Activated CD4-positive, alpha-beta memory T cell treated with anti-CD3 and anti-CD28 coated beads for 36 hours (primary cell): ENCODE data around the gene NTM. TPM values are rescaled to one million over a fixed set of nuclear protein-coding genes. Genes with fewer than 3 reads are reported as not detected.

Experiments
- CTCF ChIA-PET: fragments of 350-600 bp; sonication (Branson Sonifier 250); formaldehyde crosslinking; loops from one replicate; lab custom pipeline; 2021; ENCODE audit warnings: antibody characterized with exemption, inconsistent platforms; lab: Charles Lee
- POLR2A ChIA-PET: fragments of 350-600 bp; sonication (Branson Sonifier 250); formaldehyde crosslinking; loops from one replicate; lab custom pipeline; 2021; ENCODE audit warnings: antibody characterized with exemption; lab: Charles Lee
- DNase-seq: peaks from one replicate; pipeline ENCODE4 v3.0.0-alpha.2; 2020
- H3K27ac Mint-ChIP-seq: one replicate; pipeline ENCODE4 v1.8.0; 2021; ENCODE audit warnings: mixed read lengths
- H3K27me3 Mint-ChIP-seq: one replicate; pipeline ENCODE4 v1.8.0; 2021; ENCODE audit warnings: mixed read lengths
- H3K36me3 Mint-ChIP-seq: one replicate; pipeline ENCODE4 v1.8.0; 2021; ENCODE audit warnings: mixed read lengths
- H3K4me1 Mint-ChIP-seq: one replicate; pipeline ENCODE4 v1.8.0; 2021; ENCODE audit warnings: low read depth, mixed read lengths
- H3K4me3 Mint-ChIP-seq: one replicate; pipeline ENCODE4 v1.8.0; 2021; ENCODE audit warnings: mild to moderate bottlenecking, mixed read lengths
- H3K9me3 Mint-ChIP-seq: one replicate; pipeline ENCODE4 v1.8.0; 2021; ENCODE audit warnings: mixed read lengths
- intact Hi-C: fragments of 100-400 bp; cut with micrococcal nuclease; formaldehyde crosslinking; loops from one replicate; pipeline ENCODE4 v1.15.1; 2023
- total RNA-seq, 2 experiments: library from RNA; stranded (reverse); gene quantifications; one replicate each; pipeline ENCODE4 v1.2.3, GENCODE V29; 2021

The NTM gene
- total RNA-seq, 2 experiments from 2014 or later = not detected

DNA sequence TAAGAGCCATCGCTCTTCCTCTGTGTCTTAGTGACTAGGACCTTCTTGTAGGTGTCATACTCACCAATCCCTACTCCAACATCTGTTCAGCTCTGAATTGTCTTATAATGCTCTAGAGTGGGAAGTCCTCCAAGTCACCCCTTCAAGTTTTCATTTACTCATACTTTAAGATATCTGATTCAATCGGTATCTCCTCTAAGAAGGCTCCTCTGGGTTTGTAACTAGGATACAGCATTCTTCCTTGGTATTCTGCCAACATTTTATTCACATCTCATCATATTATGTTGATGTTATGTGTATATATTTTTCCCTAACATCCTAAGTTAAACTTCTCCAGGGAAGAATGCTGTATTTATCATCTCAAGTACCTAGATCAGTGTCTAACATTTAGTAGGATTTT lies 662.1 kb downstream of the NTM start:
- no peak overlapping the region for H3K27ac Mint-ChIP-seq

DNA sequence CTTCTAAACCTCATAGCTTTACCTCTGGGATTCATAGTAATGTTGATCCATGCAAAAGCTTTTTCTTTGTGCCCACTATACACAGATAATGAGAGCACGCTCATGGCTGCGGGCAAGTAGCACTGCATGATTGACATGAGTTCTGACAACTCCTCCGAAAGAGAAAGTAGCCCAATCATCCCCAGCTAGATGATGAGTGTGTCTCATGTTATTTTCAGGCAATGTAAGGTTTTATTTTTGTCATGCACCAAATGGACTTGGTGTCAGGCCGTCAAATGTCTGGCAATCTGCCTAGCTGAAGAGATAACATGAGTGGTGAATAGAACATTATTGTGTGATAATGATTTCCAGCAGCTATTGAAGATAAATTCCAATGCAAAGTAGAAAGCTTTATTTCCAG lies 662.6 kb downstream of the NTM start:
- no peaks in the 10 kb centered on the region for H3K27me3 Mint-ChIP-seq
- ChIA-PET CTCF (no interaction called here), POLR2A (no interaction called here)
- no peaks in the 10 kb centered on the region for H3K4me1 Mint-ChIP-seq
- no peaks in the 10 kb centered on the region for H3K9me3 Mint-ChIP-seq
- intact Hi-C loops = no loop called here
- no peaks in the 10 kb centered on the region for H3K36me3 Mint-ChIP-seq
- H3K27ac Mint-ChIP-seq = no peak overlapping the region
- no peak for DNase-seq
- no peak overlapping the region for H3K4me3 Mint-ChIP-seq

More for the DNA sequence above, 662.1 kb downstream of the NTM start:
- Mint-ChIP-seq H3K36me3 (no peaks in the 10 kb centered on the region), H3K4me3 (no peak overlapping the region), H3K9me3 (no peaks in the 10 kb centered on the region), H3K4me1 (no peaks in the 10 kb centered on the region), H3K27me3 (no peaks in the 10 kb centered on the region)
- intact Hi-C loops = no loop called here
- no peak for DNase-seq
- ChIA-PET POLR2A (no interaction called here), CTCF (no interaction called here)

GRCh38 chr11:132035228-132035627 lies 664.8 kb downstream of the NTM start:
- H3K27me3 Mint-ChIP-seq = no peaks in the 10 kb centered on the region
- no peaks in the 10 kb centered on the region for H3K36me3 Mint-ChIP-seq
- POLR2A ChIA-PET = no interaction called here
- H3K4me1 Mint-ChIP-seq = no peaks in the 10 kb centered on the region
- intact Hi-C loops = no loop called here
- CTCF ChIA-PET = no interaction called here
- no peak overlapping the region for H3K4me3 Mint-ChIP-seq
- DNase-seq = no peak
- no peaks in the 10 kb centered on the region for H3K9me3 Mint-ChIP-seq
- H3K27ac Mint-ChIP-seq = no peak overlapping the region

- intact Hi-C loops = no loop called here
- H3K27me3 Mint-ChIP-seq = no peaks in the 10 kb centered on the region
- no peaks in the 10 kb centered on the region for H3K36me3 Mint-ChIP-seq
- ChIA-PET POLR2A (no interaction called here), CTCF (no interaction called here)
- no peak overlapping the region for H3K4me3 Mint-ChIP-seq
- no peaks in the 10 kb centered on the region for H3K9me3 Mint-ChIP-seq
- H3K27ac Mint-ChIP-seq = no peak overlapping the region
- no peaks in the 10 kb centered on the region for H3K4me1 Mint-ChIP-seq
- no peak for DNase-seq
Measured at GRCh38 chr11:132035766-132036165, 665.4 kb downstream of the NTM start.

- Mint-ChIP-seq H3K4me3 (no peak overlapping the region), H3K4me1 (no peaks in the 10 kb centered on the region), H3K9me3 (no peaks in the 10 kb centered on the region), H3K36me3 (no peaks in the 10 kb centered on the region), H3K27me3 (no peaks in the 10 kb centered on the region), H3K27ac (no peak overlapping the region)
- POLR2A ChIA-PET = no interaction called here
- intact Hi-C loops = no loop called here
- no peak for DNase-seq
- CTCF ChIA-PET = no interaction called here
Measured at GRCh38 chr11:132036220-132036619, 665.8 kb downstream of the NTM start.

GRCh38 chr11:132036746-132037466 lies 666.5 kb downstream of the NTM start:
- no peaks in the 10 kb centered on the region for H3K4me1 Mint-ChIP-seq
- H3K4me3 Mint-ChIP-seq = no peak overlapping the region
- H3K27ac Mint-ChIP-seq = no peak overlapping the region
- intact Hi-C loops = no loop called here
- no peaks in the 10 kb centered on the region for H3K36me3 Mint-ChIP-seq
- no peak for DNase-seq
- H3K27me3 Mint-ChIP-seq = no peaks in the 10 kb centered on the region
- H3K9me3 Mint-ChIP-seq = no peaks in the 10 kb centered on the region
- POLR2A ChIA-PET = no interaction called here
- CTCF ChIA-PET = no interaction called here

- H3K27me3 Mint-ChIP-seq = no peaks in the 10 kb centered on the region
- ChIA-PET CTCF (no interaction called here), POLR2A (no interaction called here)
- no peaks in the 10 kb centered on the region for H3K9me3 Mint-ChIP-seq
- H3K4me3 Mint-ChIP-seq = no peak overlapping the region
- DNase-seq = no peak
- intact Hi-C loops = no loop called here
- H3K27ac Mint-ChIP-seq = no peak overlapping the region
- H3K36me3 Mint-ChIP-seq = no peaks in the 10 kb centered on the region
- H3K4me1 Mint-ChIP-seq = no peaks in the 10 kb centered on the region
Measured at GRCh38 chr11:132037467-132037862, 667.0 kb downstream of the NTM start.

DNA sequence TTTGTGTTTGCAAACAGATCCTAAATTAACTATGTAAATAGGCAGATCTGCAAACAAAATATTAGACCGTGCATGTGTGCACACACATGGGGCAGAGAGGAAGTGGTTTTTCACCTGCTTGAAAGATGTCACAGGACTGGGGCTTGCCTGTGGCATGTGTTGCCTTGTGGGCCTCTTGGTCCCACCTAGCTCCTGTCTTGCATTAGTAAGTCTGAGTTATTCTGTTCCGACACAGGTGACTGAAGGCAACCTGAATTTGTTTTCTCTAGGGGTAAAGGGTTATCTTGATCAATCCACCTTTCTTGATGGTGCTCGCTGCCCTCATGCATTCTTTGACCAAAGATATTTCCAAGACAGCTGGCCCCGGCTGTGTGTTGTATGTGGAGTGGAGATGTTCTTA lies 667.5 kb downstream of the NTM start:
- Mint-ChIP-seq H3K27me3 (no peaks in the 10 kb centered on the region), H3K9me3 (no peaks in the 10 kb centered on the region), H3K4me1 (no peaks in the 10 kb centered on the region), H3K4me3 (no peak overlapping the region), H3K27ac (no peak overlapping the region), H3K36me3 (no peaks in the 10 kb centered on the region)
- ChIA-PET CTCF (no interaction called here), POLR2A (no interaction called here)
- DNase-seq = no peak
- intact Hi-C loops = no loop called here

DNA sequence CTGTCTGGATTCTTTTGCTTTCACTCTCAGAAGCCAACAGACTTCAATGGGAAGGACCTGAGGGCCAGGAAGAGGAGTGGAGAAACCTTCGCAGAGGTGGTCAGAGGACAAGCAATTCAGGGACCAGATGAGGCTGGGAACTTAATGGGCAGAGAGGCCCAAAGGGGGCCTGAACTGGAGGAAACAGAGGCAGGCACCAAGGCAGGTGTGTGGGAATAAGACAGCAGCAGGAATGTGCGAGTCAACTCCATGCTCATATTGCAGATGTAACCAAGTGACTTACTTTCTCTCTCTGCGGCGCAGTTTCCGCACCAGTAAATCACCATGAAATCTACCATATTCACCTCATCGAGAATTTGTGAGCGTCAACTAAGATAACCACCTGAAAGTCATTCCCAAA lies 669.1 kb downstream of the NTM start:
- Mint-ChIP-seq H3K36me3 (no peaks in the 10 kb centered on the region), H3K9me3 (no peaks in the 10 kb centered on the region), H3K27ac (no peak overlapping the region), H3K4me1 (no peaks in the 10 kb centered on the region), H3K4me3 (no peak overlapping the region), H3K27me3 (no peaks in the 10 kb centered on the region)
- ChIA-PET POLR2A (no interaction called here), CTCF (no interaction called here)
- no peak for DNase-seq
- intact Hi-C loops = no loop called here

GRCh38 chr11:132042296-132042695 lies 671.9 kb downstream of the NTM start:
- H3K4me3 Mint-ChIP-seq = no peak overlapping the region
- ChIA-PET POLR2A (no interaction called here), CTCF (no interaction called here)
- no peaks in the 10 kb centered on the region for H3K9me3 Mint-ChIP-seq
- no peaks in the 10 kb centered on the region for H3K27me3 Mint-ChIP-seq
- no peak for DNase-seq
- no peaks in the 10 kb centered on the region for H3K4me1 Mint-ChIP-seq
- no peaks in the 10 kb centered on the region for H3K36me3 Mint-ChIP-seq
- intact Hi-C loops = no loop called here
- H3K27ac Mint-ChIP-seq = no peak overlapping the region

GRCh38 chr11:132043714-132044113 lies 673.3 kb downstream of the NTM start:
- Mint-ChIP-seq H3K9me3 (no peaks in the 10 kb centered on the region), H3K36me3 (no peaks in the 10 kb centered on the region), H3K4me3 (no peak overlapping the region), H3K27me3 (no peaks in the 10 kb centered on the region), H3K27ac (no peak overlapping the region), H3K4me1 (no peaks in the 10 kb centered on the region)
- DNase-seq = no peak
- intact Hi-C loops = no loop called here
- ChIA-PET POLR2A (no interaction called here), CTCF (no interaction called here)

GRCh38 chr11:132045107-132045506 lies 674.7 kb downstream of the NTM start:
- H3K4me3 Mint-ChIP-seq = no peak overlapping the region
- CTCF ChIA-PET = no interaction called here

GRCh38 chr11:132046288-132046865 lies 676.0 kb downstream of the NTM start:
- no peaks in the 10 kb centered on the region for H3K9me3 Mint-ChIP-seq
- no peaks in the 10 kb centered on the region for H3K36me3 Mint-ChIP-seq
- ChIA-PET POLR2A (no interaction called here), CTCF (no interaction called here)
- H3K27me3 Mint-ChIP-seq = no peaks in the 10 kb centered on the region
- H3K4me1 Mint-ChIP-seq = no peaks in the 10 kb centered on the region
- intact Hi-C loops = no loop called here
- no peak overlapping the region for H3K4me3 Mint-ChIP-seq
- H3K27ac Mint-ChIP-seq = no peak overlapping the region
- no peak for DNase-seq

More at GRCh38 chr11:132045107-132045506, 674.7 kb downstream of the NTM start:
- Mint-ChIP-seq H3K27ac (no peak overlapping the region), H3K9me3 (no peaks in the 10 kb centered on the region), H3K36me3 (no peaks in the 10 kb centered on the region), H3K4me1 (no peaks in the 10 kb centered on the region), H3K27me3 (no peaks in the 10 kb centered on the region)
- no peak for DNase-seq
- intact Hi-C loops = no loop called here
- POLR2A ChIA-PET = no interaction called here
